Choroid plexus epithelial cell (primary cell): ENCODE data around the gene HOXC13.

Experiments
- DNase-seq: peaks from one replicate; pipeline ENCODE4 v3.0.0-alpha.2; 2010; ENCODE audit warnings: low read depth
- H3K4me3 ChIP-seq: 2 replicates; pipeline ENCODE4 v1.5.1; 2011; ENCODE audit warnings: low read depth, mild to moderate bottlenecking, control low read depth, low read length, moderate library complexity
- TF ChIP-seq, protein P1 (sequence below): conservative IDR thresholded peaks from 2 replicates; pipeline ENCODE4 v1.5.1; 2011; ENCODE audit warnings: low read depth, mild to moderate bottlenecking, control low read depth, inconsistent platforms, low read length, moderate library complexity

HOXC13 gene

DNA sequence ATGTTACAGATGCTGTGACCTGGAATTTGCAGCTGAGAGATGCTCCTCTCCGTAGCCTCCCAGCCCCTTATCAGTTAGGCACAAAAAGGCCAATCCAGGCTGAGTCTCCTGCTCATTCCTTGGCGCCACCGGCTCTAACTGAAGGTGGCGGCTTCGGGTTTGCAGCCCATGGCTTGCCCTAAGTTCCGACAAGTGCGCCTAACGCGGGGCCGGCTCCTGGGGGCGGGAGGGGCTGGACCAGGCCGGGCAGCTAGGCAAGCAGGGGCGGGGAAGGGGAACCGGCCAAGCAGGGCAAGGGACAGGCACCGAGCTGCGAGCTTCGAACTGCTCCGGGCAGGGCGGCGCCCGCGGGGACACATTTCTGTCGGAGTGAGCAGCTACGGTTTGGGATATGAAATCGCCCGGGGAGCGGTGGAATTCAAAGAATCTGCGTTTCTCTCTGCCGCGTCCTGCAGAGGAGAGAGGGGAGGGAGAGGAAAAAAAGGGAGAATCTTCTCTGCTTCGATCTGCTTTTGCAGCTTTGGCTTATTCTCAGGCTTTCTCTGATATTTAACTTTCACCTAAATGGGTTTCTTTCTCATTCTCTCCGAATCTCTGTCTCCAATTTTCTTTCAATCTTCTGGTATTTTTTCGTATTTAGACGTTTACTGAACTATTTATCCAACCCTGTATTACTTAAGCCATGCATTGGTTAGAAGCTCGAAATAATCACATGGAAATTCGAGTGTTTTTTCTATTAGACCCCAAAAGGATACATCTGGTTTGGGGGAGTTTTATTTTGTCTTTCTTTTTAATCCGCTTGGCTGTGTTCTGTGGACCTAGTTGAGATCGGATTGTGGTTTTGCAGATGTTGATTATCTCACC is 14.5 kb downstream of the HOXC13 start:
- TF ChIP-seq, protein P1, sequence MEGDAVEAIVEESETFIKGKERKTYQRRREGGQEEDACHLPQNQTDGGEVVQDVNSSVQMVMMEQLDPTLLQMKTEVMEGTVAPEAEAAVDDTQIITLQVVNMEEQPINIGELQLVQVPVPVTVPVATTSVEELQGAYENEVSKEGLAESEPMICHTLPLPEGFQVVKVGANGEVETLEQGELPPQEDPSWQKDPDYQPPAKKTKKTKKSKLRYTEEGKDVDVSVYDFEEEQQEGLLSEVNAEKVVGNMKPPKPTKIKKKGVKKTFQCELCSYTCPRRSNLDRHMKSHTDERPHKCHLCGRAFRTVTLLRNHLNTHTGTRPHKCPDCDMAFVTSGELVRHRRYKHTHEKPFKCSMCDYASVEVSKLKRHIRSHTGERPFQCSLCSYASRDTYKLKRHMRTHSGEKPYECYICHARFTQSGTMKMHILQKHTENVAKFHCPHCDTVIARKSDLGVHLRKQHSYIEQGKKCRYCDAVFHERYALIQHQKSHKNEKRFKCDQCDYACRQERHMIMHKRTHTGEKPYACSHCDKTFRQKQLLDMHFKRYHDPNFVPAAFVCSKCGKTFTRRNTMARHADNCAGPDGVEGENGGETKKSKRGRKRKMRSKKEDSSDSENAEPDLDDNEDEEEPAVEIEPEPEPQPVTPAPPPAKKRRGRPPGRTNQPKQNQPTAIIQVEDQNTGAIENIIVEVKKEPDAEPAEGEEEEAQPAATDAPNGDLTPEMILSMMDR = no peak
- no peak for DNase-seq
- no peak overlapping the region for H3K4me3 ChIP-seq

DNA sequence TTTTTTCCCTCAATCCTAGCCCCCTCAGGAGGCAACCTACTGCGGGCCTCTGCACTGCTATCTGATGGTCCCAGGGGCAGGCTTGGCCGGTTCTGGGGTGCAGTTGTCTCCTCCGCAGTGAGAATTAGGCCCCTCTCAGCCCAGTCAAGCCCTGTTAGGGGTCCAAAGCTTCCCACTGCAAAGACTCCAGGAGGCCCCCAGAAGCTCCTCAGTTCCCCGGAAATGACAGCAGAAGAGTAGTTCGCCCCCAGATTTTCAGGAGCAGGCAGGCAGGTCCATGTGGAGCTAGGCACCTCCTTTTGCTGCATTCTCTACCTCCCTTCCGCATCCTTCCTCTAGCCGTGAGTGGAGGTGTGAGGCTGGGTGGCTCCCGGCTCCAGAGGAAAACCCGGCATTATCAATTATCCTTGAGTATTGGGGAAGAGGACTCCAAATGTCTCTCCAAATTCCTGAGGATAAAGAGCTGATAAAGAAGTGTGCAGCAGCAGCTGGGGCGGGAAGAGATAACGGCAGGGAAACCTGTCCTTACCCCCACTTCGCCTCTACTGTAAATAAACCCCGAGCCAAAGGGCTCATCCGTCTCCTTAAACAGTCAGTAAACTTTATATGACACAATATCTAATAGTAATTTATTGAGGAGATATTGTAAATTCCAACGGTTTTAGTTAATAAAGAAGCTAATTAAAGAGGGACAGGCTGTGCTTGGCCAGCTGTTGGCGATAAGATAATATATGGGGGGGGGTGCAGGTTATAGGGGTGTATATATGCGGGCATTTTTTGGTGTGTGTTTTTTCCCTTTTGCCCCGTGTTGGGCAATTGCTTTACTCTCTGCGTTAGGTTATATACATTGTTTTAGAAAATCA is 15.4 kb downstream of the HOXC13 start:
- DNase-seq = no peak

DNA sequence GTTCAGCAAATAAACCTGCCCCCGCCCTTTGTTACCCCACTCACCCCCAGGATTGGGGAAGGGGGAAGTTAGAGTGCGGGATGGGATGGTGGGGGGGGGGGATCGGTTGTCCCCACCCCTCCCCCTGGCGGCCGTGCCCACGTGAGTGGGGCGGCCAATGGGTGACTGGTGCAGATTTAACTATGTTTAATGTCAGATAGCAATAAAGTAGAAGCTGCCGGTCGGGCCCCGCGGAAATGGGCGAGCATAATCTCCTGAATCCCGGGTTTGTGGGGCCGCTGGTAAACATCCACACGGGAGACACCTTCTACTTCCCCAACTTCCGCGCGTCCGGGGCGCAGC is 16.0 kb downstream of the HOXC13 start, which contains the start of gene HOXC12:
TSS of gene HOXC12 (plus strand) at position 210 of the 342 bp plus-strand sequence. CDS start at position 237, 27 bp downstream.
- DNase-seq = no peak
- TF ChIP-seq, protein P1 = no peak
- H3K4me3 ChIP-seq = no peak within 1 kb of the TSS

More for the DNA sequence above, 15.4 kb downstream of the HOXC13 start:
- TF ChIP-seq, protein P1 = no peak
- H3K4me3 ChIP-seq = no peak overlapping the region

DNA sequence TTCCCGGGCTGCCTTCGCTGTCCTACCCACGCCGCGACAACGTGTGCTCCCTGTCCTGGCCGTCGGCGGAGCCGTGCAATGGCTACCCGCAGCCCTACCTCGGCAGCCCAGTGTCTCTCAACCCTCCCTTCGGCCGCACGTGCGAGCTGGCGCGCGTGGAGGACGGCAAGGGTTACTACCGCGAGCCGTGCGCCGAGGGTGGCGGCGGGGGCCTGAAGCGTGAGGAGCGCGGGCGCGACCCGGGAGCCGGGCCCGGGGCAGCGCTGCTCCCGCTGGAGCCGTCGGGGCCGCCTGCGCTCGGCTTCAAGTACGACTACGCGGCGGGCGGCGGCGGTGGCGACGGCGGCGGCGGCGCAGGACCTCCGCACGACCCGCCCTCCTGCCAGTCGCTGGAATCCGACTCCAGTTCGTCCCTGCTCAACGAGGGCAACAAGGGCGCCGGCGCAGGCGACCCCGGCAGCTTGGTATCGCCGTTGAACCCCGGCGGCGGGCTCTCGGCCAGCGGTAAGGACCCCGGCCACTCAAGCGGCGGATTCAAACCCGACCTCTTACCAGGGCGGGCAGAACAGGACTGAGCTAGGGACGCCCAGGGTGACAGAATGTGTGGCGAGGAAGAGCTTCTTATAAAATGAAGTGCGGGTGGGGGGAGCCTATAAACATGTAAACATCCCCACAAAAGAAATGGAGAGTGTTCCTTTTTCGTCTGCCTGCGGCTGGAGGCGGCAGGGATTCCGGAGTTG is 16.6 kb downstream of the HOXC13 start:
- no peak overlapping the region for H3K4me3 ChIP-seq
- DNase-seq = no peak
- TF ChIP-seq, protein P1 = no peak

DNA sequence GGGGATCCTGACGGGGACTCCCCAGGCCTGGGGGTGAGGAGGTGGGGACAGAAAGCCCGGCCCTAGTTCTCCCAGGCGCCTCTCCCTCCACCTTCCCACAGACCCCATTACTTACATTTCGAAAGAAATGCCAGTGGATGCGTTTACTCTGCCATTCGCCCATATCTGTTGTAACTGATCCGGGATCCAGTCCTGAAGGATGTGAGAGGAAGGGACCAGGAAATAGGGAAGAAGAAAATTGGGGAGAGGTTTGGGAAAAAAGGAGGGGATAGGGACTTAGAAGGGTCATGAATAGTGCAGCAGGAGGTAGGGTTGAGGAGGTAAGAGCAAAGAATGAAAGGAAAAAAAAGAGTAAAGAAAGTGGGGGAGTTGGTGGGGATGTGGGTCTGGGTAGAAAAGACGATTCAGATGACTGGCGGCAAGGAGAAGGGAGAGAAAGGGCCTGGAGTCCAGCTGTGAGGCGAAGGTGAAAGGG is 17.2 kb downstream of the HOXC13 start:
- H3K4me3 ChIP-seq = no peak overlapping the region
- DNase-seq = no peak
- TF ChIP-seq, protein P1 = no peak

DNA sequence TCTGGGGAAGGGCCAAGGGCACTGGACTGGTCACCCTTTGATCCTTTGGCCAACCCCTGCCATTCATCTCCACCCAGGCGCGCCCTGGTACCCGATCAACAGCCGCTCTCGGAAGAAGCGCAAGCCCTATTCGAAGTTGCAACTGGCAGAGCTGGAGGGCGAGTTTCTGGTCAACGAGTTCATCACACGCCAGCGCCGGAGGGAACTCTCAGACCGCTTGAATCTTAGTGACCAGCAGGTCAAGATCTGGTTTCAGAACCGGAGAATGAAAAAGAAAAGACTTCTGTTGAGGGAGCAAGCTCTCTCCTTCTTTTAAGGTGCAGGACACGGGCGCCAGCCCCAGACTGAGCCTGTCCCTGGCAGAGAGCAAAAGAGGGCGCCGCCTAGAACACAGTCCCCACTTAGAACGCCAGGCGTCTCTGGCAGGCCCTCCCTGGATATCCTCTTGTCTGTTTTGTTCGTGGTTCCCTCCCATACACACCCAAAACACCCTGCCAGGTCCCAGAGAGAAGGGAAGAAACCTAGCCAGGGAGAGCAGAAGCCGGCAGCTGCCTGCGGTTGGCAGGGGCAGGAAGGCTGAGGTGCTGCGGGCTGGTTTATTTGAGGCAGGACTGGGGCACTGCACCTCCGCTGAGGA is 17.7 kb downstream of the HOXC13 start:
- TF ChIP-seq, protein P1 = no peak
- no peak overlapping the region for H3K4me3 ChIP-seq
- no peak for DNase-seq
